GM19467 (cell line): Measurements from ENCODE around the gene KCNAB1.
"Not testable (repeated sequence)": the region's sequence is repeated elsewhere in the genome, so short reads cannot be mapped to it uniquely, and the experiment has no call there.

Source experiments
- ATAC-seq: cut with Tn5 transposase; IDR thresholded peaks from one replicate; pipeline ENCODE4 v1.9.1; 2021; ENCODE audit warnings: mild to moderate bottlenecking, moderate library complexity; ENCODE audit not compliant: unreplicated experiment

Gene KCNAB1

GRCh38 chr3:156554842-156555687 is 434.7 kb downstream of the KCNAB1 start, which contains the start of gene SSR3:
SSR3 (minus strand) TSS chr3:156555117; CDS start chr3:156555089, 28 bp downstream.
- peak; percentile 99 for ATAC-seq

GRCh38 chr3:156558389-156558788 is 438.0 kb downstream of the KCNAB1 start:
- ATAC-seq = no peak

GRCh38 chr3:156559321-156559720 is 438.9 kb downstream of the KCNAB1 start:
- ATAC-seq = no peak

GRCh38 chr3:156561533-156561932 is 441.2 kb downstream of the KCNAB1 start:
- ATAC-seq = no peak

- ATAC-seq = not testable (repeated sequence)
Measured at GRCh38 chr3:156562486-156562885, 442.1 kb downstream of the KCNAB1 start.

- ATAC-seq = no peak
Measured at GRCh38 chr3:156563900-156564682, 443.7 kb downstream of the KCNAB1 start.

GRCh38 chr3:156569016-156569415 is 448.6 kb downstream of the KCNAB1 start:
- not testable (repeated sequence) for ATAC-seq

GRCh38 chr3:156569881-156570280 is 449.5 kb downstream of the KCNAB1 start:
- ATAC-seq = not testable (repeated sequence)

GRCh38 chr3:156575641-156576040 is 455.3 kb downstream of the KCNAB1 start:
- no peak for ATAC-seq

GRCh38 chr3:156576051-156576450 is 455.7 kb downstream of the KCNAB1 start:
- no peak for ATAC-seq

- ATAC-seq = no peak
Measured at GRCh38 chr3:156576651-156577348, 456.4 kb downstream of the KCNAB1 start.

GRCh38 chr3:156577736-156578135 is 457.4 kb downstream of the KCNAB1 start:
- ATAC-seq = no peak

- ATAC-seq = no peak
Measured at GRCh38 chr3:156579427-156579851, 459.1 kb downstream of the KCNAB1 start.

- no peak for ATAC-seq
Measured at GRCh38 chr3:156581033-156581432, 460.7 kb downstream of the KCNAB1 start.

GRCh38 chr3:156581954-156582353 is 461.6 kb downstream of the KCNAB1 start:
- ATAC-seq = no peak

- ATAC-seq = peak; percentile 72
Measured at GRCh38 chr3:156582532-156583183, 462.3 kb downstream of the KCNAB1 start.

GRCh38 chr3:156583469-156583868 is 463.1 kb downstream of the KCNAB1 start:
- ATAC-seq = no peak

- ATAC-seq = no peak
Measured at GRCh38 chr3:156586905-156587759, 466.8 kb downstream of the KCNAB1 start.

- ATAC-seq = no peak
Measured at GRCh38 chr3:156587760-156588069, 467.3 kb downstream of the KCNAB1 start.
